Measurements from ENCODE around the gene EXOC3.

EXOC3 gene

DNA sequence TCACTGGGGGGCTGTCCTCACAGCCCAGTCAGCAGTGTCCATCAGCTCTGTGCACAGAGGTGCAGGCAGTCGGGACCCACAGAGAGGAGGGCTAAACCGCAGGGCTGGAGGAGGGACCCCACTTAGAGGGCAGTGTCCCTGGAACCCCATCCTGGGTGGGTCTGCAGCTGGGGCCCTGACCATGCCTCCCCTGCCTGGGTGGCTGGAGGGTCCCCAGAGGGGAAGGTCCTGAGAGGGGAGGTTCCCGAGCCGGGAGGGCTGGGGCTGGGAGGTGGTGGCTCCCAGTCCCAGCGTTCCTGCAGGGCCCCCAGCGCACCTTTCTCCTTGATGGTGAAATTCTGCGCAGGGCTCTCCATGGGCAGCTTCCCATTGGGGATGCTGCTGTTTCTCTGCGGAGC, 32.7 kb downstream of the EXOC3 start:
- ChIA-PET POLR2A (no interaction called here), CTCF (no interaction called here)
- TF ChIP-seq, protein P1, sequence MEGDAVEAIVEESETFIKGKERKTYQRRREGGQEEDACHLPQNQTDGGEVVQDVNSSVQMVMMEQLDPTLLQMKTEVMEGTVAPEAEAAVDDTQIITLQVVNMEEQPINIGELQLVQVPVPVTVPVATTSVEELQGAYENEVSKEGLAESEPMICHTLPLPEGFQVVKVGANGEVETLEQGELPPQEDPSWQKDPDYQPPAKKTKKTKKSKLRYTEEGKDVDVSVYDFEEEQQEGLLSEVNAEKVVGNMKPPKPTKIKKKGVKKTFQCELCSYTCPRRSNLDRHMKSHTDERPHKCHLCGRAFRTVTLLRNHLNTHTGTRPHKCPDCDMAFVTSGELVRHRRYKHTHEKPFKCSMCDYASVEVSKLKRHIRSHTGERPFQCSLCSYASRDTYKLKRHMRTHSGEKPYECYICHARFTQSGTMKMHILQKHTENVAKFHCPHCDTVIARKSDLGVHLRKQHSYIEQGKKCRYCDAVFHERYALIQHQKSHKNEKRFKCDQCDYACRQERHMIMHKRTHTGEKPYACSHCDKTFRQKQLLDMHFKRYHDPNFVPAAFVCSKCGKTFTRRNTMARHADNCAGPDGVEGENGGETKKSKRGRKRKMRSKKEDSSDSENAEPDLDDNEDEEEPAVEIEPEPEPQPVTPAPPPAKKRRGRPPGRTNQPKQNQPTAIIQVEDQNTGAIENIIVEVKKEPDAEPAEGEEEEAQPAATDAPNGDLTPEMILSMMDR (IDR thresholded peaks at IDR 0.05; ENCODE audit: insufficient read depth, low read length, missing control alignments): no peak
- no peak for DNase-seq (ENCODE audit: low read depth, low spot score)
- no peak overlapping the region for H3K4me3 ChIP-seq (ENCODE audit: low read depth, low read length)

DNA sequence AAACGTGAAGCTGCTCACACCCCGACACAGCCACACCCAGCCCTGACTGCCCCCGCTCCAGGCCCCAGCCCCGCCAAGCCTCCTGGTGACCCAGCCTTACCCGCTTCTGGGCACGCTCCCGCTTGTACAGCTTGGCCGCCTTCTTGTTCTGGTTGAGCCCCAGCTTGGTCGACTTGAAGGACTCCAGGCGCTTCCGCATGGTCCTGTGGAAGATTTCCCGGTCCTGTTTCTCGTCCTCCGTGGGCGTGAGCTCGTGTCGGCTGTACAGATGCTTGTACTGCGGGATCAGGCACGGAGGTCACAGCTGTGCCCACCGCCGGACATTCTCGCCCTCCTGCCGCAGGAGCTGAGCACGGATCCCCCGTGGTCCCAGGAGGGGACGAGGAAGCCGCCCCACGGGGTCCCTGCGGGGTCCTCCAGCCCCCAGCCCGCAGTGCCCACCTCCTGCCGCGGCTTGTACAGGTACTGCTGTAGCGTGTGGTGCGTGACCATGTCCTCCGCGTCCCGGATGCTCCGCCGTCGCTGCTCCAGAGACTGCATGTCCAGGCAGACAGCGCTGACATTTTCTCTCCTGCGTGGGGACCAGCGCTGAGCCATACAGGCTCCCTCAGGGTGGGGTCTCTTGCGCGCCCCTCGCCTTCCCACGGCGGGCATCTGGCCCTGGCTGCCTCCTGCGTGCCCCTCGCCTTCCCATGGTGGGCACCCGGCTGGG, 33.3 kb downstream of the EXOC3 start:
- TF ChIP-seq, protein P1 (IDR thresholded peaks at IDR 0.05; ENCODE audit: insufficient read depth, low read length, missing control alignments): no peak
- ChIA-PET POLR2A (no interaction called here), CTCF (interaction anchor here (1.7 kb wide), 1 partner anchor 159 kb away, joined by 4 read pairs; no protein-coding TSS in a partner anchor)
- no peak overlapping the region for H3K4me3 ChIP-seq (ENCODE audit: low read depth, low read length)
- DNase-seq (ENCODE audit: low read depth, low spot score): no peak

DNA sequence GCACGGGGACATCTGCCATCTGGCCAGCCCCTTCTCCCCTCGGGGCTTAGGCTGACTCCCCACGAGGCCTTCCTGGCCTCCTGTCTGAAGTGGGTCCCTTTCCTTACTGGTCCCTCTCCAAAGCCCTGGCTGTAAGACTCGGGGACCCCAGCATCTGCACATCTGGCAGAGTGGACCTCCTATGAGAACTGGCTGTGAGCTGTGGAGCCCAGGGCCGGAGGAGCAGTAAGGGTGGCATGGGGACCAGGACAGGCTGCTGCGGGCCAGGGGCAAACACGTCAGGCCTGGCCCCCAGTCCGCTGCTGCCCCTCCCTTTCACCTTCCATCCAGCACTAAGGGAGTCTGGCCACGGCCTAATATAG, 33.8 kb downstream of the EXOC3 start:
- no peak overlapping the region for H3K4me3 ChIP-seq (ENCODE audit: low read depth, low read length)
- DNase-seq (ENCODE audit: low read depth, low spot score): no peak
- TF ChIP-seq, protein P1 (IDR thresholded peaks at IDR 0.05; ENCODE audit: insufficient read depth, low read length, missing control alignments): no peak
- CTCF ChIA-PET: interaction anchor here (1.7 kb wide), 1 partner anchor 160 kb away, joined by 4 read pairs; no protein-coding TSS in a partner anchor
- POLR2A ChIA-PET: no interaction called here

DNA sequence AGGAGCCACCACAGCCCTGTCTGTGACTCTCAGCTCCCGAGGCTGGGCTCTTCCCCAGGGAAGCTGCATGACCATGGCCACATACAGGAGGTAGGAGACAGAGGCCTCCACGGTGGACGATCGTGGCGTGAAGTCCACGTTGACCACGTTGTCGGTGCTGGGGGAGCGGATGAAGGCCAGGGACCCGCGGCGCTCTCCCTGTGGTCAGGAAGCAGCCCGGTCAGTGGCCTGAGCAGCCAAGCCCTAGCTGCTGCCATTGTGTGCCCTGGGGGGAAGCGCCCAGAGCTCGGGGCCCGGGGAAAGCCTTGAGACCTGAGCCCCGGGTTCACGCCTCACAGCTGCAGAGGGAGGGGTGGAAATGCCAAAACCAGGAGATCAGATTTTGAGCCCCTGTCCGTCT, 34.3 kb downstream of the EXOC3 start:
- POLR2A ChIA-PET: no interaction called here
- CTCF ChIA-PET: interaction anchor here (1.7 kb wide), 1 partner anchor 160 kb away, joined by 4 read pairs; no protein-coding TSS in a partner anchor
- no peak overlapping the region for H3K4me3 ChIP-seq (ENCODE audit: low read depth, low read length)
- TF ChIP-seq, protein P1 (IDR thresholded peaks at IDR 0.05; ENCODE audit: insufficient read depth, low read length, missing control alignments): no peak
- DNase-seq (ENCODE audit: low read depth, low spot score): no peak

DNA sequence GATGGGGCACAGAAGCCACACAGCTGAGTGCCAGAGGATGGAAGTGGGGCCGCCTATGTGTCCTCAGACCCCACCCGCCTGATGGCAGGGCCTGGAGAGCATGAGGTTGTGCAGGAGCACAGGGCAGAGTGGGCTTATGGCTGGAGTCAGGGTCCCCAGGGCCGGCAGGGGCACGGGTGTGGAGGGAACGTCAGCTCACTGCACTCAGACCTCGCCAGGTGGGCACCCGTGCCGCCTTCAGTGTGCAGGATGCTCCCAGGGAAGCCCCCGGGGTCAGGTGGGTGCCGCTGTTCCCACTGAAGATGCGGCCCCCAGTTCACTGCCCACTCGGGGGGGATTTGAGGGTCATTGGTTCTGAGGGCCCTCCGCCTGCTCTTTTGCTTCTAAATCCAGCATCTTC, 34.9 kb downstream of the EXOC3 start:
- no peak overlapping the region for H3K4me3 ChIP-seq (ENCODE audit: low read depth, low read length)
- ChIA-PET POLR2A (no interaction called here), CTCF (interaction anchor here (1.7 kb wide), 1 partner anchor 161 kb away, joined by 4 read pairs; no protein-coding TSS in a partner anchor)
- TF ChIP-seq, protein P1 (IDR thresholded peaks at IDR 0.05; ENCODE audit: insufficient read depth, low read length, missing control alignments): no peak
- no peak for DNase-seq (ENCODE audit: low read depth, low spot score)

DNA sequence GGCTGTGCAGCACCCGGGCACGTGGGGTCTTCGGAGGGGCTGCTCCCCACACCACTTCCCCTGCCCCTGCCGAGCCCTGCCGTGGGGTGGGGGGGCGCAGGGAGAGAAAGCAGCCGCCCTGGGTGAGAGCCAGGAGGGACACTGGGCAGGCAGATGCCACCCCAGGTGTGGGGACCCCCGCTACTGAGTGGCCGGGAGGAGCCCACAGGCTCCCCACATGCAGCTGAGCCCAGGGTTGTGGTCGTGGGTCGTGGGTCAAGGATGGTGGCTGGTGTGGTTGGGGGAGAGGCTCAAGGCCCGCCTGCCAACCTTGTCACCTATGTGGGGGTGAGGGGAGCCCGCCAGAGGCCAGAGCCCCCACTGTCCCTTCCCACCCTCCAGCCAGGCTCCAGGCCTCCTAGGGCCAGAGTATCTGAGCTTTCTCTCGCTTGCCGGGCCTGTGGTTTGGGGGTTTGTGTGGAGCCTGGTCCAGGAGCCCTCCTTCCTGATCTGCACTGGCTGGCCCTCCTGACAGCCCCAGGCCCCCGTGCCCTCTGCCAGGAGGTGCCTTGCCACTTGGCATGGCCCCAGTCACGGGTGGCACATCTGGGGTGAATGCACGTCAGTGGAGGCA, 35.5 kb downstream of the EXOC3 start:
- CTCF ChIA-PET: no interaction called here
- DNase-seq (ENCODE audit: low read depth, low spot score): no peak
- POLR2A ChIA-PET: no interaction called here
- TF ChIP-seq, protein P1 (IDR thresholded peaks at IDR 0.05; ENCODE audit: insufficient read depth, low read length, missing control alignments): no peak
- no peak overlapping the region for H3K4me3 ChIP-seq (ENCODE audit: low read depth, low read length)

All from AG04449 (cell line).